CD1c-positive myeloid dendritic cell (primary cell): ENCODE measurements around the gene HERC5.

ENCODE experiments used
- DNase-seq: peaks from one replicate; pipeline ENCODE4 v3.0.0-alpha.2; 2016; ENCODE audit errors: extremely low spot score

The HERC5 gene

GRCh38 chr4:88522702-88523324, 65.9 kb downstream of the HERC5 start:
- DNase-seq, result peak; percentile 23

GRCh38 chr4:88523325-88524129, 66.6 kb downstream of the HERC5 start, which contains the start of gene PYURF:
PYURF (minus strand) TSS chr4:88523776; CDS start chr4:88523700, 76 bp downstream.
- DNase-seq, result peak; percentile 93

- DNase-seq, result no peak
Observed at GRCh38 chr4:88524171-88524570, 67.3 kb downstream of the HERC5 start.

- peak; percentile 31 for DNase-seq
Observed at GRCh38 chr4:88526221-88526815, 69.4 kb downstream of the HERC5 start.

GRCh38 chr4:88527787-88528186, 70.9 kb downstream of the HERC5 start:
- no peak for DNase-seq

GRCh38 chr4:88528861-88529260, 71.9 kb downstream of the HERC5 start:
- DNase-seq, result no peak

- no peak for DNase-seq
Observed at GRCh38 chr4:88531549-88531948, 74.6 kb downstream of the HERC5 start.

GRCh38 chr4:88533088-88533790, 76.3 kb downstream of the HERC5 start:
- DNase-seq, result no peak

- no peak for DNase-seq
Observed at GRCh38 chr4:88533937-88534750, 77.2 kb downstream of the HERC5 start.

GRCh38 chr4:88535090-88535755, 78.3 kb downstream of the HERC5 start:
- DNase-seq, result no peak

- no peak for DNase-seq
Observed at GRCh38 chr4:88537709-88538108, 80.8 kb downstream of the HERC5 start.

GRCh38 chr4:88539322-88540068, 82.6 kb downstream of the HERC5 start:
- peak; percentile 36 for DNase-seq

GRCh38 chr4:88549815-88550214, 92.9 kb downstream of the HERC5 start:
- DNase-seq, result no peak
